GM12892 (cell line): ENCODE measurements around the gene B3GAT3.

Experiments
- POLR2A ChIP-seq: IDR thresholded peaks from 2 replicates; pipeline ENCODE4 v1.6.1; 2011; ENCODE audit warnings: low read depth, low read length, control low read depth
- POLR2AphosphoS5 ChIP-seq: IDR thresholded peaks from 2 replicates; pipeline ENCODE4 v1.6.1; 2011; ENCODE audit warnings: low read depth, low read length, control low read depth

DNA sequence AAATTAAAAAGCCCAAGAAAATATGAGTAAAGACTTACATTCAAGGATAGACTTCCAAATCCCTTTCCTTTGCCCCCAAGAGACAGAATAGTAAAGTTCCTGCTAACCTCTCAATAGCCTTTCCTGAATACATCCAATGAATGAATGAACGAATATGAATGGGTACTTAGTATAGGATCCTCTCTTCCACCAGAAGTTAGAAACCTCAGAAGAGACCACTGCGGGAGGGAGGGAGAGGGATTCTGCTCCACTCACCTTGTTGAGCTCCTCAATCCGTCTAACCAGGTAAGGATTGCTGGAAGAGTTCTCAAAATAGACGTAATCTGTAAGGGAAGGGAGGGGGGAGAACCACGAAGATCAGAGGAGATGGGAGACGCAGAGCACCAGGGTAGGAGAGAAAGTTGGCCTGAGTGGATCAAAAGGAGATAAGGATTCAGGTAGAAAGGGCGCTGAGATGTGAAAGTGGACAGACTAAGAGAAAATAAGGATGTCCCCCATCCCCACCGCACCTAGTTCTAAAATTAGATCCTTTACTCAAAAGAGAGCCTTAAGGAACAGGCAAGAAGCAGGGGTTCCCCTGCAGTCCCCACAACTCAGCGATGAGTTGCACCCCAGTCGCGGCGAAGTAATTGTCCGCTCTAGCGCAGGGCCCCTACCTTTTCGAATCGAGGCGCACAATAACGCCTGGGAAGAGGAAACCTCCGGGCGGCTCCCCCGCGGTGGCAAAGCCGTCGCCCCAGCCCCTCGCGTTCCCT, 21.2 kb downstream of the B3GAT3 start:
- TF ChIP-seq POLR2A (no peak; the same call in 1 of the 2 replicates), POLR2AphosphoS5 (no peak; the same call in 1 of the 2 replicates)
